Neural cell (in vitro differentiated cells): ENCODE measurements around the gene NPDC1.

ENCODE experiments used
- CTCF ChIP-seq: fragments of 450-650 bp; IDR thresholded peaks from 2 replicates; pipeline ENCODE4 v1.5.1; 2014; ENCODE audit warnings: antibody characterized with exemption, mild to moderate bottlenecking, moderate library complexity; ENCODE audit not compliant: poor library complexity, severe bottlenecking
- EP300 ChIP-seq: fragments of 450-650 bp; conservative IDR thresholded peaks from 2 replicates; pipeline ENCODE4 v1.6.1; 2014; ENCODE audit warnings: antibody characterized with exemption, mild to moderate bottlenecking, moderate library complexity; ENCODE audit not compliant: poor library complexity, severe bottlenecking
- EZH2 ChIP-seq: fragments of 200-600, 300-800 bp; shearing (Covaris generic), sonication (generic); IDR thresholded peaks from 2 replicates; pipeline ENCODE4 v1.6.1; 2014; ENCODE audit warnings: antibody characterized with exemption, low read length, borderline replicate concordance, mild to moderate bottlenecking; ENCODE audit not compliant: insufficient read depth, poor library complexity, severe bottlenecking
- MXI1 ChIP-seq: fragments of 450-650 bp; conservative IDR thresholded peaks from 2 replicates; pipeline ENCODE4 v1.6.1; 2014; ENCODE audit warnings: antibody characterized with exemption, mild to moderate bottlenecking; ENCODE audit not compliant: poor library complexity, severe bottlenecking
- POLR2AphosphoS5 ChIP-seq: IDR thresholded peaks from 2 replicates; pipeline ENCODE4 v1.6.1; 2012
- RAD21 ChIP-seq: fragments of 450-650 bp; conservative IDR thresholded peaks from 2 replicates; pipeline ENCODE4 v1.6.1; 2014; ENCODE audit warnings: antibody characterized with exemption, mild to moderate bottlenecking, moderate library complexity
- SMC3 ChIP-seq: fragments of 450-650 bp; conservative IDR thresholded peaks from 2 replicates; pipeline ENCODE4 v1.6.1; 2014; ENCODE audit warnings: antibody characterized with exemption, mild to moderate bottlenecking, moderate library complexity; ENCODE audit not compliant: poor library complexity
- TAF1 ChIP-seq: IDR thresholded peaks from 2 replicates; pipeline ENCODE4 v1.6.1; 2012; ENCODE audit warnings: low read depth

DNA sequence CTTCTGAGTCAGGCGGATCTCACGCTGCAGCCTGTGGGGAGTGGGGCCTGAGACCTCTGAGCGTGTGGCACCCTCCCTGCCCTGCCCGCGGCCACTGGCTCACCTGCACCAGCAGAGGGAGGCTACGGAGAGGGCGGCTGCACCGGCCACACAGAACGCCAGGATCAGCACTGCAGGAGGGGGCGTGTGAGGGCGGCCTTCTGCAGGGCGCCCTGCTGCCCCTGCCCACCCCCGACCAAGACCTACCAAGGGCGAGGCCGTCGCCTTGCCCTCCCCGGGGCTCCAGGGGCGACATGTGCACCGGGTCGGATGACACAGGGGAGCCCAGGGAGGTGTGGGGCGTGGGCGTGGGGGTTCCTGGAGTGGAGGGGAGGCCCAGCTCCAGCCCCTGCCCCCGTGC is 5.4 kb downstream of the NPDC1 start:
- no peak for TF ChIP-seq CTCF
- no peak for TF ChIP-seq EZH2
- TF ChIP-seq RAD21 = no peak
- no peak for TF ChIP-seq EP300
- TF ChIP-seq POLR2AphosphoS5 = no peak
- TF ChIP-seq TAF1 = no peak
- no peak for TF ChIP-seq MXI1
- TF ChIP-seq SMC3 = no peak
